ENCODE data around the gene COQ10A. TPM values are rescaled to one million over a fixed set of nuclear protein-coding genes. Genes with fewer than 3 reads are reported as not detected.

Gene COQ10A
- total and polyA plus RNA-seq, 9 of the 15 experiments (the other 6 are each of a cell fraction or from before 2014, with no cell fraction given) = 3.1 to 26.4 (median 12.7) TPM

DNA sequence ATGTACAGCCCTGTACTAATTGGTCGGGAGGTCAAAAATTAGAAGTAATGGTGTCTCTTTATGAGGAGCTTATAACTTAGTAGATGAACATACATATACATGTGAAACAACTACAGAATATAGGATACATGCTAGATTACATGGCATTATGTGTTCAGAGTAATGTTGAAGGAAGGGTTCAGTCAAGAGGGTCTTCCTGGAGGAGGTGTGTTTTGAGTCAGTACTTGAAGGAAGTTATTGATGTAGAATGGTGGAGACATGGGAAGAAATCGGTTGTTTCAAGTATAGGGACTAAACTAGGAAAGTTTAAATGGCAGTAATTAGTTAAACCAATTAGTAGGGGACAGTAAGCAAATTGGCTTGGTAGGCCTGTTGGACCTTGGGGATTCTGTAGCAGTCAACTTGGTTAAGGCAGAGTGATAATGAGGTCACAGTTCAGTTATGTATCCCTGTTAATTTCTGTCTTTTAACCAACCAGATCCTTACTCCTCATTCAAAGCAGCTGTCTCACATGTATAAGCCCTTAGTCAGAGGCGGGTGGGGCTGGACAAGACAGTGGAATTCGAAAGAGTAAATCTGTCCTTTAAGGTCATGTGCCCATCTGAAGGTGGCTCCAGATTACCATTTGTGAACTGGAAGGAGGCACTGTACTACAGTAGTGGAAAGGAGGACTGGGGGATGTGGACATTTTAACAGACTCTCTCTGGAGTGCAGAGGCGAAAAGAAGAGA is 5.1 kb upstream of the COQ10A start:
- in situ Hi-C loops (cut with MboI) = no loop called here
- ATAC-seq = no peak
- TF ChIP-seq ETV1 (tag; conservative IDR thresholded peaks at IDR 0.05; ENCODE audit: low read depth) = no peak
- TF ChIP-seq RBM25 (IDR thresholded peaks at IDR 0.05; ENCODE audit: low read depth, low read length, severe bottlenecking) = peak; percentile 37
- TF ChIP-seq, protein P1, sequence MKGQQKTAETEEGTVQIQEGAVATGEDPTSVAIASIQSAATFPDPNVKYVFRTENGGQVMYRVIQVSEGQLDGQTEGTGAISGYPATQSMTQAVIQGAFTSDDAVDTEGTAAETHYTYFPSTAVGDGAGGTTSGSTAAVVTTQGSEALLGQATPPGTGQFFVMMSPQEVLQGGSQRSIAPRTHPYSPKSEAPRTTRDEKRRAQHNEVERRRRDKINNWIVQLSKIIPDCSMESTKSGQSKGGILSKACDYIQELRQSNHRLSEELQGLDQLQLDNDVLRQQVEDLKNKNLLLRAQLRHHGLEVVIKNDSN (CRISPR knock-in tag; IDR thresholded peaks at IDR 0.05) = 0 out of 2 replicates have a peak, but pooled peaks have one; percentile 26
- no peak for TF ChIP-seq ZNF780A (CRISPR knock-in tag; IDR thresholded peaks at IDR 0.05)
- TF ChIP-seq GATAD2A (IDR thresholded peaks at IDR 0.05) = no peak
- TF ChIP-seq SRSF1 (IDR thresholded peaks at IDR 0.05; ENCODE audit: low read depth, low read length) = no peak
- TF ChIP-seq, protein P2, sequence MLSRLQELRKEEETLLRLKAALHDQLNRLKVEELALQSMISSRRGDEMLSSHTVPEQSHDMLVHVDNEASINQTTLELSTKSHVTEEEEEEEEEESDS (CRISPR knock-in tag; IDR thresholded peaks at IDR 0.05) = no peak
- TF ChIP-seq, protein P3, sequence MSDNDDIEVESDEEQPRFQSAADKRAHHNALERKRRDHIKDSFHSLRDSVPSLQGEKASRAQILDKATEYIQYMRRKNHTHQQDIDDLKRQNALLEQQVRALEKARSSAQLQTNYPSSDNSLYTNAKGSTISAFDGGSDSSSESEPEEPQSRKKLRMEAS (CRISPR knock-in tag; IDR thresholded peaks at IDR 0.05) = no peak
- TF ChIP-seq CREBBP (IDR thresholded peaks at IDR 0.05; ENCODE audit: low read depth, low read length) = no peak
- TF ChIP-seq ZNF445 (CRISPR knock-in tag; IDR thresholded peaks at IDR 0.05; ENCODE audit: low read depth) = no peak
- TF ChIP-seq BMI1 (IDR thresholded peaks at IDR 0.05; ENCODE audit: low read length) = no peak
- TF ChIP-seq, protein P4, sequence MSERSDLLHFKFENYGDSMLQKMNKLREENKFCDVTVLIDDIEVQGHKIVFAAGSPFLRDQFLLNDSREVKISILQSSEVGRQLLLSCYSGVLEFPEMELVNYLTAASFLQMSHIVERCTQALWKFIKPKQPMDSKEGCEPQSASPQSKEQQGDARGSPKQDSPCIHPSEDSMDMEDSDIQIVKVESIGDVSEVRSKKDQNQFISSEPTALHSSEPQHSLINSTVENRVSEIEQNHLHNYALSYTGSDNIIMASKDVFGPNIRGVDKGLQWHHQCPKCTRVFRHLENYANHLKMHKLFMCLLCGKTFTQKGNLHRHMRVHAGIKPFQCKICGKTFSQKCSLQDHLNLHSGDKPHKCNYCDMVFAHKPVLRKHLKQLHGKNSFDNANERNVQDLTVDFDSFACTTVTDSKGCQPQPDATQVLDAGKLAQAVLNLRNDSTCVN (CRISPR knock-in tag; IDR thresholded peaks at IDR 0.05) = no peak
- no peak for TF ChIP-seq ZNF584 (CRISPR knock-in tag; IDR thresholded peaks at IDR 0.05; ENCODE audit: low read depth)
- peak; percentile 67 for TF ChIP-seq BCOR (IDR thresholded peaks at IDR 0.05)
- no peak for TF ChIP-seq CHCHD3 (CRISPR knock-in tag; IDR thresholded peaks at IDR 0.05)
- TF ChIP-seq NBN (IDR thresholded peaks at IDR 0.05; ENCODE audit: low read depth) = no peak
- TF ChIP-seq, protein P5, sequence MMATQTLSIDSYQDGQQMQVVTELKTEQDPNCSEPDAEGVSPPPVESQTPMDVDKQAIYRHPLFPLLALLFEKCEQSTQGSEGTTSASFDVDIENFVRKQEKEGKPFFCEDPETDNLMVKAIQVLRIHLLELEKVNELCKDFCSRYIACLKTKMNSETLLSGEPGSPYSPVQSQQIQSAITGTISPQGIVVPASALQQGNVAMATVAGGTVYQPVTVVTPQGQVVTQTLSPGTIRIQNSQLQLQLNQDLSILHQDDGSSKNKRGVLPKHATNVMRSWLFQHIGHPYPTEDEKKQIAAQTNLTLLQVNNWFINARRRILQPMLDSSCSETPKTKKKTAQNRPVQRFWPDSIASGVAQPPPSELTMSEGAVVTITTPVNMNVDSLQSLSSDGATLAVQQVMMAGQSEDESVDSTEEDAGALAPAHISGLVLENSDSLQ (IDR thresholded peaks at IDR 0.05) = no peak
- TF ChIP-seq SAP30 (IDR thresholded peaks at IDR 0.05; ENCODE audit: borderline replicate concordance, insufficient read depth, low read depth, low read length, poor library complexity, severe bottlenecking) = no peak
- TF ChIP-seq ZFP36 (IDR thresholded peaks at IDR 0.05; ENCODE audit: low read depth, low read length, partially characterized antibody) = peak; percentile 95

More for the DNA sequence above, 5.1 kb upstream of the COQ10A start:
- no peak overlapping the region for H3K27ac ChIP-seq (ENCODE audit: extremely low read depth, low read depth, low read length)
- H3K9me1 ChIP-seq (ENCODE audit: control insufficient read depth, insufficient read depth, low read length) = no peaks in the 10 kb centered on the region
- H3K4me2 ChIP-seq (ENCODE audit: insufficient read depth, low read length) = no peak overlapping the region
- H4K20me1 ChIP-seq (replicated peaks; ENCODE audit: control insufficient read depth, insufficient read depth, low read length) = peaks cover 6% of the 10 kb centered on the region
- CTCF ChIA-PET (ENCODE audit: low intra/inter-chr PET ratio) = interaction anchor here (0.9 kb wide), 1 partner anchor 56 kb away, joined by 7 read pairs; no protein-coding TSS in a partner anchor
- H2AFZ ChIP-seq (ENCODE audit: low read depth, low read length) = no peak overlapping the region
- WGBS (ENCODE audit: insufficient coverage, low coverage, missing lambda C conversion rate) = 53% methylated on average over 5 of the region's 5 CpGs
- intact Hi-C loops (cut with micrococcal nuclease) = loop anchor here (2.0 kb wide), 1 partner anchor 69 kb away; no protein-coding TSS in a partner anchor
- no peak overlapping the region for H3K9ac ChIP-seq (ENCODE audit: insufficient read depth in 1 of 2, low read depth in 2 of 2, low read length in 2 of 2)
- no peak overlapping the region for H3K4me3 ChIP-seq
- H3K36me3 ChIP-seq (ENCODE audit: control insufficient read depth, insufficient read depth, low read length) = peaks cover 5% of the 10 kb centered on the region; the same call in 2 of the 3 replicates
- FAIRE-seq (peak; percentile 57), DNase-seq (ENCODE audit: extremely low read depth in 1 of 4, low spot score in 3 of 4) (peak in 1 of 4 experiments; percentile 25)
- peaks cover 17 to 25% of the 10 kb centered on the region in 2 experiments; a peak in 4 of 5 replicates for H3K4me1 ChIP-seq (replicated peaks in 1 of 2; ENCODE audit: control insufficient read depth in 2 of 2, insufficient read depth in 2 of 2, low read length in 2 of 2)
- no peaks in the 10 kb centered on the region for H3K9me3 ChIP-seq (replicated peaks; ENCODE audit: control insufficient read depth, insufficient read depth, low read depth, low read length)
- no TSS peak for BruUV-seq (replicated peaks)
- POLR2A ChIA-PET = interaction anchor here (0.7 to 1.2 kb wide), 2 partner anchors 9 kb away, joined by 3 to 4 read pairs; no protein-coding TSS in a partner anchor
- no peaks in the 10 kb centered on the region for H3K27me3 ChIP-seq (ENCODE audit: control insufficient read depth in 2 of 2, insufficient read depth in 2 of 2, low read length in 2 of 2)
- peaks cover 14% of the 10 kb centered on the region for H3K79me2 ChIP-seq (ENCODE audit: control insufficient read depth, insufficient read depth, low read length)

Data from K562 (cell line).